HEK293 (cell line): Measurements from ENCODE around the gene RAB10.

ENCODE experiments used
- CTCF ChIA-PET: fragments of 350-600 bp; formaldehyde crosslinking; extraction: SDS; loops from one replicate; lab custom pipeline; 2021; ENCODE audit warnings: antibody characterized with exemption; lab: Yijun Ruan, JAX
- POLR2A ChIA-PET: fragments of 300-600 bp; formaldehyde crosslinking; extraction: SDS; loops from one replicate; lab custom pipeline; 2020; ENCODE audit warnings: antibody characterized with exemption, inconsistent platforms; lab: Yijun Ruan, JAX
- H3K27ac ChIP-seq: fragments of 200-500 bp; sonication (Bioruptor generic); 2 replicates; pipeline ENCODE4 v1.5.1; 2014; ENCODE audit warnings: low read depth, low read length, control low read depth, inconsistent platforms; ENCODE audit errors: extremely low read depth
- H3K36me3 ChIP-seq, 2 experiments: fragments of 200-500 bp in 1 of 2; sonication (Bioruptor generic) in 1 of 2; 1 replicate in 1 of 2; 2 replicates in 1 of 2; pipeline ENCODE4 v1.5.1; 2014 to 2017; ENCODE audit warnings: inconsistent platforms in 2 of 2, low read length in 2 of 2; ENCODE audit not compliant: control insufficient read depth in 2 of 2, insufficient read depth in 1 of 2
- H3K4me1 ChIP-seq: fragments of 200-500 bp; sonication (Bioruptor generic); 2 replicates; pipeline ENCODE4 v1.5.1; 2014; ENCODE audit warnings: mild to moderate bottlenecking, low read length, inconsistent platforms; ENCODE audit not compliant: control insufficient read depth, insufficient read depth
- H3K4me3 ChIP-seq: 2 replicates; pipeline ENCODE4 v1.5.1; 2011; ENCODE audit warnings: low read depth, mild to moderate bottlenecking, control low read depth, low read length, moderate library complexity
- H3K9me3 ChIP-seq: fragments of 200-500 bp; sonication (Bioruptor generic); 2 replicates; pipeline ENCODE4 v1.5.1; 2014; ENCODE audit warnings: low read depth, low read length, inconsistent platforms; ENCODE audit not compliant: control insufficient read depth, insufficient read depth
- HOXD13 ChIP-seq: sonication (generic); formaldehyde crosslinking; IDR thresholded peaks from 2 replicates; pipeline ENCODE4 v1.8.0; 2022; ENCODE audit warnings: missing genetic modification reagents, borderline replicate concordance
- PATZ1 ChIP-seq: fragments of 450-650 bp; formaldehyde crosslinking; IDR thresholded peaks from 2 replicates; pipeline ENCODE4 v1.5.1; 2016; ENCODE audit warnings: missing biosample characterization, missing genetic modification characterization
- RBAK ChIP-seq: fragments of 450-650 bp; formaldehyde crosslinking; IDR thresholded peaks from 2 replicates; pipeline ENCODE4 v1.5.1; 2016; ENCODE audit warnings: missing biosample characterization, missing genetic modification characterization
- SP2 ChIP-seq: fragments of 450-650 bp; formaldehyde crosslinking; IDR thresholded peaks from 2 replicates; pipeline ENCODE4 v1.5.1; 2016; ENCODE audit warnings: missing biosample characterization, missing genetic modification characterization
- ZBTB17 ChIP-seq: fragments of 450-650 bp; formaldehyde crosslinking; IDR thresholded peaks from 2 replicates; pipeline ENCODE4 v1.5.1; 2016; ENCODE audit warnings: missing biosample characterization, missing genetic modification characterization
- ZNF121 ChIP-seq: fragments of 450-650 bp; formaldehyde crosslinking; IDR thresholded peaks from 2 replicates; pipeline ENCODE4 v1.5.1; 2016; ENCODE audit warnings: missing biosample characterization, missing genetic modification characterization
- ZNF311 ChIP-seq: fragments of 450-650 bp; formaldehyde crosslinking; IDR thresholded peaks from 2 replicates; pipeline ENCODE4 v1.5.1; 2017; ENCODE audit warnings: missing biosample characterization, missing genetic modification characterization, borderline replicate concordance
- ZNF354C ChIP-seq: fragments of 450-650 bp; formaldehyde crosslinking; IDR thresholded peaks from 2 replicates; pipeline ENCODE4 v1.5.1; 2016; ENCODE audit warnings: missing biosample characterization, missing genetic modification characterization, low read depth, borderline replicate concordance
- ZNF416 ChIP-seq: fragments of 450-650 bp; formaldehyde crosslinking; IDR thresholded peaks from 2 replicates; pipeline ENCODE4 v1.5.1; 2016; ENCODE audit warnings: missing biosample characterization, missing genetic modification characterization
- ZNF514 ChIP-seq: fragments of 450-650 bp; formaldehyde crosslinking; IDR thresholded peaks from 2 replicates; pipeline ENCODE4 v1.5.1; 2016; ENCODE audit warnings: missing biosample characterization, missing genetic modification characterization
- ZNF549 ChIP-seq: fragments of 450-650 bp; IDR thresholded peaks from 2 replicates; pipeline ENCODE4 v1.5.1; 2018; ENCODE audit warnings: missing biosample characterization, missing genetic modification characterization, mild to moderate bottlenecking, inconsistent platforms, moderate library complexity
- ZNF580 ChIP-seq: fragments of 450-650 bp; formaldehyde crosslinking; IDR thresholded peaks from 2 replicates; pipeline ENCODE4 v1.5.1; 2016; ENCODE audit warnings: missing biosample characterization, missing genetic modification characterization
- ZNF621 ChIP-seq: fragments of 450-650 bp; formaldehyde crosslinking; IDR thresholded peaks from 2 replicates; pipeline ENCODE4 v1.5.1; 2017; ENCODE audit warnings: missing biosample characterization, missing genetic modification characterization
- ZNF777 ChIP-seq: fragments of 450-650 bp; formaldehyde crosslinking; IDR thresholded peaks from 2 replicates; pipeline ENCODE4 v1.5.1; 2017; ENCODE audit warnings: missing biosample characterization, missing genetic modification characterization, borderline replicate concordance
- ZNF792 ChIP-seq: fragments of 450-650 bp; formaldehyde crosslinking; IDR thresholded peaks from 2 replicates; pipeline ENCODE4 v1.5.1; 2016; ENCODE audit warnings: missing biosample characterization, missing genetic modification characterization
- ZNF830 ChIP-seq: fragments of 450-650 bp; IDR thresholded peaks from 2 replicates; pipeline ENCODE4 v1.5.0; 2018; ENCODE audit warnings: missing biosample characterization, missing genetic modification characterization, low read depth, mild to moderate bottlenecking, moderate library complexity
- TF ChIP-seq, protein P1 (sequence below): fragments of 450-650 bp; formaldehyde crosslinking; IDR thresholded peaks from 2 replicates; pipeline ENCODE4 v1.5.1; 2016; ENCODE audit warnings: missing biosample characterization, missing genetic modification characterization
- TF ChIP-seq, protein P2 (sequence below): fragments of 450-650 bp; formaldehyde crosslinking; IDR thresholded peaks from 2 replicates; pipeline ENCODE4 v1.5.1; 2016; ENCODE audit warnings: missing biosample characterization, missing genetic modification characterization
- TF ChIP-seq, protein P3 (sequence below): fragments of 450-650 bp; formaldehyde crosslinking; IDR thresholded peaks from 2 replicates; pipeline ENCODE4 v1.5.1; 2016; ENCODE audit warnings: missing biosample characterization, missing genetic modification characterization, borderline replicate concordance

RAB10 gene

DNA sequence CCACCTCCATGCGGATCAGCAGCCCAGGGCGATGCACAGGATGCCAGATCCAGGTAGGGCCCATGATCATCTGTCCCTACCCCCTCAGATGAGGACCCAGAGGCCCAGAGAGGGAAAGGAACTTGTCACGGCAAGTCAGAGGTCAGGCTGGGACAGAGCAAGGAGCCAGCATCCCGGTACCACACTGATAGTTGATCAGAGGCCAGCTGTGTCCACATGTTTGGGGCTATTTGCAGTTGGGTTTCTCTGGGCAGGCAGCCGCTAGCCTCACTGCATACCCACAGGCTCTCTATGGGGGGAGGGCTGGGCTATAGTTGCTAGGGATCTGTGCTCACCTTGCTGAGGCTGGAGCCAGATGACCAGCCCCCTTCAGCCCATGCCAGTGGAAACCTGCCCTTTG, 148.6 kb downstream of the RAB10 start:
- ChIA-PET POLR2A (no interaction called here), CTCF (no interaction called here)
- no peaks in the 10 kb centered on the region for H3K4me1 ChIP-seq

DNA sequence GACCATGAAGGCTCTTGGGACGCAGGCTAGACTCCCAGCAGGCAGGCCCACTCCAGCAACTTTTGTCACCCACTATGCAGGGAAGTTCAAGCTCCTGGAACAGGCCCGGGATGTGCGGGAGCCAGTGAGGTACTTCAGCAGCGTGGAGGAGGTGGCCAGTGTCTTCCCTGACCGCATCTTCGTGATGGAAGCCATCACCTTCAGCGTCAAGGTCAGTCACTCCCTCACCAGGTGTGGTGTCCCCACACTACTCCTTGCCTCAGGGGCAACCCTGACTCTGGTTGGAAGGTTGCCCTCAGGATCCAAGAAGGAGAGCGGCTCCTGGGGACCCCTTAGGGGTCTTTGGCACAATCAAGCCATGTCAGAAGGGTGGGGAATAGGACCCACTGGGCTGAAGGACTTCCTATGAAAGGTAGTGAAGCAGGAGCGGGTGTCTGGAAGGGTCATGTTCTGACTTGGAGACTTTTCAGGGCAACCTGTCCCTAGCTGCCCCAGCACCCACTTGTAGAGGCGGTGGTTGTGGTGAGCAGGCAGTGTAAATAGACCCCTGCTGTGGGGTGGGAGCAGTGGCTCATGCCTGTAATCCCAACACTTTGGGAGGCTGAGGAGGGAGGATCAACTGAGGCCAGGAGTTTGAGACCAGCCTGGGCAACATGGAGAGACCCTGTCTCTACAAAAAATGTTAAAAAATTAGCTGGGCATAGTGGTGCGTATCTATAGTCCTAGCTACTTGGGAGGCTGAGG, 149.2 kb downstream of the RAB10 start:
- Histone ChIP-seq H3K9me3 (no peaks in the 10 kb centered on the region), H3K4me3 (no peak overlapping the region), H3K27ac (no peak overlapping the region), H3K4me1 (no peaks in the 10 kb centered on the region), H3K36me3 (peaks cover 0 to 42% of the 10 kb centered on the region in 2 experiments; a peak in 1 of 3 replicates)
- ChIA-PET POLR2A (no interaction called here), CTCF (no interaction called here)
- TF ChIP-seq, protein P1, sequence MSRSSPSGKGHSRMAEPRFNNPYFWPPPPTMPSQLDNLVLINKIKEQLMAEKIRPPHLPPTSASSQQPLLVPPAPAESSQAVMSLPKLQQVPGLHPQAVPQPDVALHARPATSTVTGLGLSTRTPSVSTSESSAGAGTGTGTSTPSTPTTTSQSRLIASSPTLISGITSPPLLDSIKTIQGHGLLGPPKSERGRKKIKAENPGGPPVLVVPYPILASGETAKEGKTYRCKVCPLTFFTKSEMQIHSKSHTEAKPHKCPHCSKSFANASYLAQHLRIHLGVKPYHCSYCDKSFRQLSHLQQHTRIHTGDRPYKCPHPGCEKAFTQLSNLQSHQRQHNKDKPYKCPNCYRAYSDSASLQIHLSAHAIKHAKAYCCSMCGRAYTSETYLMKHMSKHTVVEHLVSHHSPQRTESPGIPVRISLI (tag by site-specific recombination) = no peak
- no peak for TF ChIP-seq ZNF777 (tag by site-specific recombination)
- TF ChIP-seq HOXD13 (CRISPR knock-in tag) = no peak

More for the DNA sequence above, 148.6 kb downstream of the RAB10 start:
- no peak for TF ChIP-seq ZNF311 (tag by site-specific recombination)
- 0 out of 2 replicates have a peak, but pooled peaks have one; percentile 23 for TF ChIP-seq ZBTB17 (tag by site-specific recombination)
- no peak for TF ChIP-seq ZNF514
- TF ChIP-seq, all 188 proteins: peak for 1
- Histone ChIP-seq H3K9me3 (no peaks in the 10 kb centered on the region), H3K27ac (no peak overlapping the region), H3K36me3 (peaks cover 0 to 45% of the 10 kb centered on the region in 2 experiments; a peak in 1 of 3 replicates), H3K4me3 (no peak overlapping the region)

DNA sequence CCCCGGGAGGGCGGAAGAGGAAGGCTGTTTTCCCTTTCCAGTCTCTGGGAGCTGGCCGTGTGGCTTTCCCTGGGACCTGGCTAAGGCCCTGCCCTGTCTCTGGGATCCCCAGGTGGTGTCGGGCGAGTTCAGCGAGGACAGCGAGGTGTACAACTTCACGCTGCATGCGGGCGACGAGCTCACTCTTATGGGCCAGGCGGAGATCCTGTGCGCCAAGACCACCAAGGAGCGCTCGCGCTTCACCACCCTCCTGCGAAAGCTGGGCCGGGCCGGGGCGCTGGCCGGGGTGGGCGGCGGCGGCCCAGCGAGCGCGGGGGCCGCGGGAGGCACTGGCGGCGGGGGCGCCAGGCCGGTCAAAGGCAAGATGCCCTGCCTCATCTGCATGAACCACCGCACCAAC, 150.2 kb downstream of the RAB10 start:
- Histone ChIP-seq H3K4me3 (no peak overlapping the region), H3K36me3 (peaks cover 0 to 52% of the 10 kb centered on the region in 2 experiments; a peak in 1 of 3 replicates), H3K4me1 (no peaks in the 10 kb centered on the region), H3K9me3 (no peaks in the 10 kb centered on the region), H3K27ac (no peak overlapping the region)
- ChIA-PET POLR2A (no interaction called here), CTCF (interaction anchor here (0.9 kb wide), 1 partner anchor 332 kb away, joined by 3 read pairs; no protein-coding TSS in a partner anchor)
- TF ChIP-seq ZNF792 (tag by site-specific recombination) (no peak), RBAK (tag by site-specific recombination) (no peak), ZNF354C (tag by site-specific recombination) (no peak), ZNF549 (no peak), ZNF416 (no peak), ZNF121 (tag by site-specific recombination) (no peak), ZNF830 (tag by site-specific recombination) (no peak), SP2 (tag by site-specific recombination) (no peak), ZNF621 (tag by site-specific recombination) (no peak), PATZ1 (tag by site-specific recombination) (no peak), ZNF580 (tag by site-specific recombination) (no peak)
- TF ChIP-seq, protein P2, sequence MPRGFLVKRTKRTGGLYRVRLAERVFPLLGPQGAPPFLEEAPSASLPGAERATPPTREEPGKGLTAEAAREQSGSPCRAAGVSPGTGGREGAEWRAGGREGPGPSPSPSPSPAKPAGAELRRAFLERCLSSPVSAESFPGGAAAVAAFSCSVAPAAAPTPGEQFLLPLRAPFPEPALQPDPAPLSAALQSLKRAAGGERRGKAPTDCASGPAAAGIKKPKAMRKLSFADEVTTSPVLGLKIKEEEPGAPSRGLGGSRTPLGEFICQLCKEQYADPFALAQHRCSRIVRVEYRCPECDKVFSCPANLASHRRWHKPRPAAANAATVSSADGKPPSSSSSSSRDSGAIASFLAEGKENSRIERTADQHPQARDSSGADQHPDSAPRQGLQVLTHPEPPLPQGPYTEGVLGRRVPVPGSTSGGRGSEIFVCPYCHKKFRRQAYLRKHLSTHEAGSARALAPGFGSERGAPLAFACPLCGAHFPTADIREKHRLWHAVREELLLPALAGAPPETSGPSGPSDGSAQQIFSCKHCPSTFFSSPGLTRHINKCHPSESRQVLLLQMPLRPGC (tag by site-specific recombination) = no peak
- TF ChIP-seq, protein P3, sequence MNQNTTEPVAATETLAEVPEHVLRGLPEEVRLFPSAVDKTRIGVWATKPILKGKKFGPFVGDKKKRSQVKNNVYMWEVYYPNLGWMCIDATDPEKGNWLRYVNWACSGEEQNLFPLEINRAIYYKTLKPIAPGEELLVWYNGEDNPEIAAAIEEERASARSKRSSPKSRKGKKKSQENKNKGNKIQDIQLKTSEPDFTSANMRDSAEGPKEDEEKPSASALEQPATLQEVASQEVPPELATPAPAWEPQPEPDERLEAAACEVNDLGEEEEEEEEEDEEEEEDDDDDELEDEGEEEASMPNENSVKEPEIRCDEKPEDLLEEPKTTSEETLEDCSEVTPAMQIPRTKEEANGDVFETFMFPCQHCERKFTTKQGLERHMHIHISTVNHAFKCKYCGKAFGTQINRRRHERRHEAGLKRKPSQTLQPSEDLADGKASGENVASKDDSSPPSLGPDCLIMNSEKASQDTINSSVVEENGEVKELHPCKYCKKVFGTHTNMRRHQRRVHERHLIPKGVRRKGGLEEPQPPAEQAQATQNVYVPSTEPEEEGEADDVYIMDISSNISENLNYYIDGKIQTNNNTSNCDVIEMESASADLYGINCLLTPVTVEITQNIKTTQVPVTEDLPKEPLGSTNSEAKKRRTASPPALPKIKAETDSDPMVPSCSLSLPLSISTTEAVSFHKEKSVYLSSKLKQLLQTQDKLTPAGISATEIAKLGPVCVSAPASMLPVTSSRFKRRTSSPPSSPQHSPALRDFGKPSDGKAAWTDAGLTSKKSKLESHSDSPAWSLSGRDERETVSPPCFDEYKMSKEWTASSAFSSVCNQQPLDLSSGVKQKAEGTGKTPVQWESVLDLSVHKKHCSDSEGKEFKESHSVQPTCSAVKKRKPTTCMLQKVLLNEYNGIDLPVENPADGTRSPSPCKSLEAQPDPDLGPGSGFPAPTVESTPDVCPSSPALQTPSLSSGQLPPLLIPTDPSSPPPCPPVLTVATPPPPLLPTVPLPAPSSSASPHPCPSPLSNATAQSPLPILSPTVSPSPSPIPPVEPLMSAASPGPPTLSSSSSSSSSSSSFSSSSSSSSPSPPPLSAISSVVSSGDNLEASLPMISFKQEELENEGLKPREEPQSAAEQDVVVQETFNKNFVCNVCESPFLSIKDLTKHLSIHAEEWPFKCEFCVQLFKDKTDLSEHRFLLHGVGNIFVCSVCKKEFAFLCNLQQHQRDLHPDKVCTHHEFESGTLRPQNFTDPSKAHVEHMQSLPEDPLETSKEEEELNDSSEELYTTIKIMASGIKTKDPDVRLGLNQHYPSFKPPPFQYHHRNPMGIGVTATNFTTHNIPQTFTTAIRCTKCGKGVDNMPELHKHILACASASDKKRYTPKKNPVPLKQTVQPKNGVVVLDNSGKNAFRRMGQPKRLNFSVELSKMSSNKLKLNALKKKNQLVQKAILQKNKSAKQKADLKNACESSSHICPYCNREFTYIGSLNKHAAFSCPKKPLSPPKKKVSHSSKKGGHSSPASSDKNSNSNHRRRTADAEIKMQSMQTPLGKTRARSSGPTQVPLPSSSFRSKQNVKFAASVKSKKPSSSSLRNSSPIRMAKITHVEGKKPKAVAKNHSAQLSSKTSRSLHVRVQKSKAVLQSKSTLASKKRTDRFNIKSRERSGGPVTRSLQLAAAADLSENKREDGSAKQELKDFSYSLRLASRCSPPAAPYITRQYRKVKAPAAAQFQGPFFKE (tag by site-specific recombination) = no peak
